Measurements from ENCODE around the gene TMEM163. TPM values are rescaled to one million over a fixed set of nuclear protein-coding genes. Genes with fewer than 3 reads are reported as not detected.

TMEM163 gene
- total and polyA plus RNA-seq, 2 of the 13 experiments (the other 11 are each of a cell fraction or from before 2014, with no cell fraction given) = 0.05 TPM; not detected in 1

GRCh38 chr2:134459706-134460406 lies 258.9 kb downstream of the TMEM163 start (continued):
- no peak for TF ChIP-seq AFF4 (CRISPR knock-in tag; IDR thresholded peaks at IDR 0.05)
- TF ChIP-seq, protein P1, sequence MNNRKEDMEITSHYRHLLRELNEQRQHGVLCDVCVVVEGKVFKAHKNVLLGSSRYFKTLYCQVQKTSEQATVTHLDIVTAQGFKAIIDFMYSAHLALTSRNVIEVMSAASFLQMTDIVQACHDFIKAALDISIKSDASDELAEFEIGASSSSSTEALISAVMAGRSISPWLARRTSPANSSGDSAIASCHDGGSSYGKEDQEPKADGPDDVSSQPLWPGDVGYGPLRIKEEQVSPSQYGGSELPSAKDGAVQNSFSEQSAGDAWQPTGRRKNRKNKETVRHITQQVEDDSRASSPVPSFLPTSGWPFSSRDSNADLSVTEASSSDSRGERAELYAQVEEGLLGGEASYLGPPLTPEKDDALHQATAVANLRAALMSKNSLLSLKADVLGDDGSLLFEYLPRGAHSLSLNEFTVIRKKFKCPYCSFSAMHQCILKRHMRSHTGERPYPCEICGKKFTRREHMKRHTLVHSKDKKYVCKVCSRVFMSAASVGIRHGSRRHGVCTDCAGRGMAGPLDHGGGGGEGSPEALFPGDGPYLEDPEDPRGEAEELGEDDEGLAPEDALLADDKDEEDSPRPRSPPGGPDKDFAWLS (CRISPR knock-in tag; IDR thresholded peaks at IDR 0.05; ENCODE audit: borderline replicate concordance) = no peak
- 0 out of 2 replicates have a peak, but pooled peaks have one; percentile 13 for TF ChIP-seq BORCS8-MEF2B (CRISPR knock-in tag; IDR thresholded peaks at IDR 0.05)
- 0 out of 3 replicates have a peak, but pooled peaks have one; percentile 32 for TF ChIP-seq MXI1 (IDR thresholded peaks at IDR 0.05; ENCODE audit: borderline replicate concordance, low read depth, low read length)
- no peak for TF ChIP-seq MAFG (CRISPR knock-in tag; IDR thresholded peaks at IDR 0.05)
- 0 out of 2 replicates have a peak, but pooled peaks have one; percentile 0 for TF ChIP-seq ZNF704 (CRISPR knock-in tag; IDR thresholded peaks at IDR 0.05; ENCODE audit: borderline replicate concordance)
- TF ChIP-seq KMT2B (CRISPR knock-in tag; IDR thresholded peaks at IDR 0.05) = no peak
- TF ChIP-seq HIVEP1 (CRISPR knock-in tag; IDR thresholded peaks at IDR 0.05) = no peak
- no peak for TF ChIP-seq ZMYM3 (CRISPR knock-in tag; IDR thresholded peaks at IDR 0.05)
- peak; percentile 63 for TF ChIP-seq AGO2 (optimal IDR thresholded peaks at IDR 0.05; ENCODE audit: low read depth, low read length)
- no peak for TF ChIP-seq ZNF512B (CRISPR knock-in tag; IDR thresholded peaks at IDR 0.05; ENCODE audit: borderline replicate concordance)
- no peak for TF ChIP-seq ZNF816 (CRISPR knock-in tag; IDR thresholded peaks at IDR 0.05; ENCODE audit: borderline replicate concordance)
- no peak for TF ChIP-seq STAT5B (CRISPR knock-in tag; IDR thresholded peaks at IDR 0.05)
- TF ChIP-seq, protein P2, sequence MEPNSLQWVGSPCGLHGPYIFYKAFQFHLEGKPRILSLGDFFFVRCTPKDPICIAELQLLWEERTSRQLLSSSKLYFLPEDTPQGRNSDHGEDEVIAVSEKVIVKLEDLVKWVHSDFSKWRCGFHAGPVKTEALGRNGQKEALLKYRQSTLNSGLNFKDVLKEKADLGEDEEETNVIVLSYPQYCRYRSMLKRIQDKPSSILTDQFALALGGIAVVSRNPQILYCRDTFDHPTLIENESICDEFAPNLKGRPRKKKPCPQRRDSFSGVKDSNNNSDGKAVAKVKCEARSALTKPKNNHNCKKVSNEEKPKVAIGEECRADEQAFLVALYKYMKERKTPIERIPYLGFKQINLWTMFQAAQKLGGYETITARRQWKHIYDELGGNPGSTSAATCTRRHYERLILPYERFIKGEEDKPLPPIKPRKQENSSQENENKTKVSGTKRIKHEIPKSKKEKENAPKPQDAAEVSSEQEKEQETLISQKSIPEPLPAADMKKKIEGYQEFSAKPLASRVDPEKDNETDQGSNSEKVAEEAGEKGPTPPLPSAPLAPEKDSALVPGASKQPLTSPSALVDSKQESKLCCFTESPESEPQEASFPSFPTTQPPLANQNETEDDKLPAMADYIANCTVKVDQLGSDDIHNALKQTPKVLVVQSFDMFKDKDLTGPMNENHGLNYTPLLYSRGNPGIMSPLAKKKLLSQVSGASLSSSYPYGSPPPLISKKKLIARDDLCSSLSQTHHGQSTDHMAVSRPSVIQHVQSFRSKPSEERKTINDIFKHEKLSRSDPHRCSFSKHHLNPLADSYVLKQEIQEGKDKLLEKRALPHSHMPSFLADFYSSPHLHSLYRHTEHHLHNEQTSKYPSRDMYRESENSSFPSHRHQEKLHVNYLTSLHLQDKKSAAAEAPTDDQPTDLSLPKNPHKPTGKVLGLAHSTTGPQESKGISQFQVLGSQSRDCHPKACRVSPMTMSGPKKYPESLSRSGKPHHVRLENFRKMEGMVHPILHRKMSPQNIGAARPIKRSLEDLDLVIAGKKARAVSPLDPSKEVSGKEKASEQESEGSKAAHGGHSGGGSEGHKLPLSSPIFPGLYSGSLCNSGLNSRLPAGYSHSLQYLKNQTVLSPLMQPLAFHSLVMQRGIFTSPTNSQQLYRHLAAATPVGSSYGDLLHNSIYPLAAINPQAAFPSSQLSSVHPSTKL (CRISPR knock-in tag; IDR thresholded peaks at IDR 0.05) = no peak
- no peak for TF ChIP-seq PLRG1 (conservative IDR thresholded peaks at IDR 0.05)

Measured in HepG2 (cell line).